ENCODE results near the gene DNAJC10.
"Not testable (repeated sequence)": the region's sequence is repeated elsewhere in the genome, so short reads cannot be mapped to it uniquely, and the experiment has no call there.

Gene DNAJC10

DNA sequence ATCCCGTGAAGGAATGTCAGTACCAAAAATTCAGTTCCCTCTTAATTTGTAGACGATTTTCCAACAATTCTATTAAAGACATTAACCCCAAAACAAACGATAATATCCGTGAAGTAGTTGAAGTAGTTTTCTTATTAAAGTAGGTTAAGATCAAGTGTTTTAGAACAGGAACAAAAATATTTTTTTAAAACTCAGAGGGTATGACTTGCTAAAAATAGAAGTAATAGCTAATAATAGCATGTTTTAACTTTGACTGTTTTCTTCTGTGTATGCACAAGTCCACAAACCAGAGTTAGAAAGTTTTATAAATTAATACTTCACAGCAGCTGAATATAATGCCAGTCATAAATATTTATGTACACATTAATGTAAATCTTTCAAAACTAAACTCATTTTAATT, 2.4 kb downstream of the DNAJC10 start:
- in situ Hi-C loops (cut with HindIII; ENCODE audit: low sequenced_read_pairs) = no loop called here
- DNase-seq (ENCODE audit: low read depth, low spot score) = no peak
- no peak overlapping the region for H3K4me3 ChIP-seq (ENCODE audit: low read depth, low read length)
- TF ChIP-seq, protein P1, sequence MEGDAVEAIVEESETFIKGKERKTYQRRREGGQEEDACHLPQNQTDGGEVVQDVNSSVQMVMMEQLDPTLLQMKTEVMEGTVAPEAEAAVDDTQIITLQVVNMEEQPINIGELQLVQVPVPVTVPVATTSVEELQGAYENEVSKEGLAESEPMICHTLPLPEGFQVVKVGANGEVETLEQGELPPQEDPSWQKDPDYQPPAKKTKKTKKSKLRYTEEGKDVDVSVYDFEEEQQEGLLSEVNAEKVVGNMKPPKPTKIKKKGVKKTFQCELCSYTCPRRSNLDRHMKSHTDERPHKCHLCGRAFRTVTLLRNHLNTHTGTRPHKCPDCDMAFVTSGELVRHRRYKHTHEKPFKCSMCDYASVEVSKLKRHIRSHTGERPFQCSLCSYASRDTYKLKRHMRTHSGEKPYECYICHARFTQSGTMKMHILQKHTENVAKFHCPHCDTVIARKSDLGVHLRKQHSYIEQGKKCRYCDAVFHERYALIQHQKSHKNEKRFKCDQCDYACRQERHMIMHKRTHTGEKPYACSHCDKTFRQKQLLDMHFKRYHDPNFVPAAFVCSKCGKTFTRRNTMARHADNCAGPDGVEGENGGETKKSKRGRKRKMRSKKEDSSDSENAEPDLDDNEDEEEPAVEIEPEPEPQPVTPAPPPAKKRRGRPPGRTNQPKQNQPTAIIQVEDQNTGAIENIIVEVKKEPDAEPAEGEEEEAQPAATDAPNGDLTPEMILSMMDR (IDR thresholded peaks at IDR 0.05; ENCODE audit: low read depth, low read length) = no peak

DNA sequence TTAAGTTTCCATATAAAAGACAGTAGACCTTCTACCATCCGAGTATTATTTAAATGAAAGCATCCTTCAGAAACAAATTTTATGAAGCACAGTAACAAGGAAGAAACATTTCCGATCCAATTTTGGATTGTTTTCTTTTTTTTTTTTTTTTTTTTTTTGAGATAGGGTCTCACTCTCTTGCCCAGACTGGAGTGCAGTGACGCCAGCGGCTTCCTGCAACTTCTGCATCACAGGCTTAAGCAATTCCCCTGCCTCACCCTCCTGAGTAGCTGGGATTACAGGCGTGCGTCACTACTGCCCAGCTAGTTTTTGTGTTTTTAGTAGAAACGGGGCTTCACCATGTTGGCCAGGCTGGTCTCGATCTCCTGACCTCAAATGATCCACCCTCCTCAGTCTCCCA, 3.1 kb downstream of the DNAJC10 start:
- in situ Hi-C loops (cut with HindIII; ENCODE audit: low sequenced_read_pairs); DNase-seq (ENCODE audit: low read depth, low spot score); H3K4me3 ChIP-seq (ENCODE audit: low read depth, low read length): not testable (repeated sequence)

DNA sequence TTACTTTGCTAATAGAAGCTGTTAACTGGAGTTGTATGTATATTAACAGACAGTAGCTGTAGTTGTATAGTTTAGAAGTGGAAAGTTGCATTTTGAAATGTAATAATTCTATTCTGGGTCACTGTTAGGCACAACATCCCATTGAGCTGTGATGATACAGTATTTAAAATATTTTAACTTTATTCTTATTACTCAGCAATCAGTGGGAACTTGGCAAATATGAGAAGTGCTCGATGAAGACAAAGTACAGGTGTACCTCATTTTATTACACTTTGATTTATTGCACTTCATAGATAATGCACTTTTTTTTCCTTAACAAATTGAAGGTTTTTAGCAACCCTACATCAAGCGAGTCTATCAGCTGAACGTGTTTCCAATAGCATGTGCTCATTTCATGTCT, 8.6 kb downstream of the DNAJC10 start:
- in situ Hi-C loops (cut with HindIII; ENCODE audit: low sequenced_read_pairs) = no loop called here
- no peak overlapping the region for H3K4me3 ChIP-seq (ENCODE audit: low read depth, low read length)
- TF ChIP-seq, protein P1 (IDR thresholded peaks at IDR 0.05; ENCODE audit: low read depth, low read length) = no peak
- no peak for DNase-seq (ENCODE audit: low read depth, low spot score)

DNA sequence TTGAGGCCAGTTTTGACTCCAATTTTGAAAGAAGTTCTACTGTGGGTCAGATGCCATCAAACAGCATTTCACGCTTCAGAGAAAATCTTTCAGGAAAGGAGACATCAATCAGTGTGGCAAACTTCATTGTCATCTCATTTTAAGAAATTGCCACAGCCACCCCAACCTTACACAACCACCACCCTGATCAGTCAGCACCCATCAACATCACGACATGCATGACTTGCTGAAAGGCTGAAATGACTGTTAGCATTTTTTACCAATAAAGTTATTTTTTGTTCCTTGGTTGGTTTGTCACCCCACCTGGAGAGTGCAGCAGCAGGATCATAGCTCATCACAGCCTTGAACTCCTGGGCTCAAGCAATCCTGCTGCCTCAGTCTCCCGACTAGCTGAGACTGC, 10.4 kb downstream of the DNAJC10 start:
- no peak for DNase-seq (ENCODE audit: low read depth, low spot score)
- in situ Hi-C loops (cut with HindIII; ENCODE audit: low sequenced_read_pairs) = no loop called here
- no peak overlapping the region for H3K4me3 ChIP-seq (ENCODE audit: low read depth, low read length)
- TF ChIP-seq, protein P1 (IDR thresholded peaks at IDR 0.05; ENCODE audit: low read depth, low read length) = no peak

DNA sequence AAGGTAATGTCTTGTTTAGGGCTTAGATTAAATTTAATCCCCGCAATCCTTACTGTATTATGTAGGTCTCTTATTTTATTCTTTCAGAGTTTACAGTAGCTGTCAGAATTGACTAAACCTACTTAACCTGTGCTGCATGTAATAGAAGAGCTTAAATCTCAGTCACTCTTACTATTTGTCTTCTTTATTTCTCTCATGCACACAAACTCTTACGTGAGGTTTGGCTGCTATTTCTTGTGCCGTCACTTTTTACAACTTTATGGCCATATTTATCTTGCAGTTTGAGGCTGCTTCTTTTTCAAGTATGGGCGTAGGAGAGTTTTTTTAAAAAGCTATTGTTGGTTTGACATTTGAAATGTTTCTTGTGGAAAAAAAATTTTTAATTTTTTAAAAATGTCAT, 12.0 kb downstream of the DNAJC10 start:
- TF ChIP-seq, protein P1 (IDR thresholded peaks at IDR 0.05; ENCODE audit: low read depth, low read length) = no peak
- no peak for DNase-seq (ENCODE audit: low read depth, low spot score)
- in situ Hi-C loops (cut with HindIII; ENCODE audit: low sequenced_read_pairs) = no loop called here
- H3K4me3 ChIP-seq (ENCODE audit: low read depth, low read length) = no peak overlapping the region

DNA sequence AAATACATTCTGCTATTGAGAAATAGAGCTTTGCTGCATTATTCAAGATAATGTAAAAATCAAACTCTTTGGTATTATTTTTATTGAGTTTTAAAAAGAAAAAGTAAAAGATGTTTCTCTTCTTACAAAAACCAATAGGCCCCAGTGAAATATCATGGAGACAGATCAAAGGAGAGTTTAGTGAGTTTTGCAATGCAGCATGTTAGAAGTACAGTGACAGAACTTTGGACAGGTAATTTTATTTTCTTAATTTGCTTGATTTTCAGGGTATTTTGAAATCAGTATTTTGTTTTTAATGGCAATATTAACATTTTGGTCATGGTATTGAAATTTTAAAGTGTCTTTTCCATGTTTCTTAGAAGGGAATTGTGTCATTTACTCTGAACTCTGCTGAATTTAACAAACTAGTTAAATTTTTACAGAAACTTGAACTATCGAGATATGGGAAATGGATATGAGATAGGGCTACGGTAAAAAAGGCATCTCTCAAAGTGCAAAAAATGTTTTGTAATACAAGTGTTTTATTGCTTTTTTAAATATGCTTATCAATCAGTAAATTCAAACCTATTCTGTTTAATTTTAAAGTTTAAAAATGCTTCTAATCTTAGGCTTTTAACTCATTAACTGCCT, 13.8 kb downstream of the DNAJC10 start:
- TF ChIP-seq, protein P1 (IDR thresholded peaks at IDR 0.05; ENCODE audit: low read depth, low read length) = no peak
- no peak for DNase-seq (ENCODE audit: low read depth, low spot score)
- no peak overlapping the region for H3K4me3 ChIP-seq (ENCODE audit: low read depth, low read length)
- in situ Hi-C loops (cut with HindIII; ENCODE audit: low sequenced_read_pairs) = no loop called here

DNA sequence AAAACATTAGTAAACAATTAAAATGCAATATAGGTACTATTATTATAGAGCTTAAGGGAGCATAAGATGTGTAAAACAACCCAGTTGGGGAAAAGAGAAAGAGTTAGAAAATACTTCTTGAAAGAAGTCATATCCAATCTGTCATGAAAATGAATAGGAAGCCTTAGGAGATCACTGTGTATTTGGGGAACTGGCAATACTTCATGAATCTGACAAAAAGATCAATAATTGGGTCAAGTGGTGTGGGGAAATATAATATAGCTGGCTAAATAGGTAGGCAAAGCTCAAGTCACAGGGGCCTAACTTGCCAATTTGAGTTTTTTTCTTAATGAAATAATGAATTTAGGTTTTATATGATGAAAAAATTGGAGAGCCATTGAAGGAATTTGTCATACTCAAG, 14.4 kb downstream of the DNAJC10 start:
- H3K4me3 ChIP-seq (ENCODE audit: low read depth, low read length) = no peak overlapping the region
- in situ Hi-C loops (cut with HindIII; ENCODE audit: low sequenced_read_pairs) = no loop called here
- no peak for DNase-seq (ENCODE audit: low read depth, low spot score)
- TF ChIP-seq, protein P1 (IDR thresholded peaks at IDR 0.05; ENCODE audit: low read depth, low read length) = no peak
